Stimulated activated CD4-positive, alpha-beta T cell treated with anti-CD3 and anti-CD28 coated beads, Interleukin-15, amount 100 ng/mL, for 24 hours (primary cell): ENCODE measurements around the gene AKTIP.
"Not testable (repeated sequence)": the region's sequence is repeated elsewhere in the genome, so short reads cannot be mapped to it uniquely, and the experiment has no call there.

Experiments
- DNase-seq: peaks from one replicate; pipeline ENCODE4 v3.0.0-alpha.2; 2020

AKTIP gene

DNA sequence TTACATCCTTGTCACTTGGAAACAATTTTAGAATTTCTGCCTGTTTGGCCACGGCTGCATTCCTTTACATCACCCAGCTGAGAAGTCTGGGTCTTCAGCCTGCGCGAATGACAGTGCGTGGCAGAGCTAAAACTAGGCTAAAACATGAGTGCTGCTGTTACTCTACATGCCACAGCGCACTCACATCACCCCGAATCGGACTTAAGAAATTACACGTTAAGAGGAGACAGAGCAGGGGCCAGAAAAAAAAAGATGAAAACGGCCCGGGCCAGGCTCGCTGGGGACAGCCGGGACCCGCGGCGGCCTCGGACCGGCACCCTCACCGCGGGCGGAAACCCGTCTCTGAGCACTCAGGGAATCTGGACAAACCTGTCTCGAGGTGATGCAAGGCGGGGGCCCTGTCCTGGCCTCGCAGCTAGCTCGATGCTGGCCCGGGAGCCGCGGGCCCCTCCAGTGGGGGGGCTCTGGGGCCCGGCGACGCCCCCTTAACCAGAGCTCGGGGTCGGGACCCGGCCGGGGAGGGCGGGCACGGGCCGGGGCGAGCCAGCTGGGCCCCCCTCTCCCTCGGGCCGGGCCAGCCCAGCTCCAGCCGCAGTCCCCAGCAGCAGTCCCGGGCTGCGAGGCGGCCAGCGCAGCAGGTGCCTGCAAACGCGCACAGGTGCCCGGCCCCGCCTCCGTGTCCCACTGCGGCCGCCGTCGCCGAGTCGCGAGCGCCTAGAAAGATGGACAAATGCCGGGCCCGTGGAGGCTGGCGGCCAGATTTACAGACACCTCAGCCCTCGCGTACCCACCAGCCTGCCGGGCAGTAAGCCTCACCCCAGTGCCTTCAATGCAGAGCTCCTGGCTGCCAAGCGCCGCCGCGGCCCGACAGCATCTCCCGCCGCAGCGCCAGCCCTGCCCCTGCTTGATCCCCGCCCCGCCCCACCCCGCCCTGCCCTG, at the start of gene AKTIP:
Gene AKTIP, minus strand, starts transcription at position 879 of the 939 bp plus-strand sequence. CDS start 2,950 bp downstream, outside the sequence.
- peak; percentile 75 for DNase-seq

DNA sequence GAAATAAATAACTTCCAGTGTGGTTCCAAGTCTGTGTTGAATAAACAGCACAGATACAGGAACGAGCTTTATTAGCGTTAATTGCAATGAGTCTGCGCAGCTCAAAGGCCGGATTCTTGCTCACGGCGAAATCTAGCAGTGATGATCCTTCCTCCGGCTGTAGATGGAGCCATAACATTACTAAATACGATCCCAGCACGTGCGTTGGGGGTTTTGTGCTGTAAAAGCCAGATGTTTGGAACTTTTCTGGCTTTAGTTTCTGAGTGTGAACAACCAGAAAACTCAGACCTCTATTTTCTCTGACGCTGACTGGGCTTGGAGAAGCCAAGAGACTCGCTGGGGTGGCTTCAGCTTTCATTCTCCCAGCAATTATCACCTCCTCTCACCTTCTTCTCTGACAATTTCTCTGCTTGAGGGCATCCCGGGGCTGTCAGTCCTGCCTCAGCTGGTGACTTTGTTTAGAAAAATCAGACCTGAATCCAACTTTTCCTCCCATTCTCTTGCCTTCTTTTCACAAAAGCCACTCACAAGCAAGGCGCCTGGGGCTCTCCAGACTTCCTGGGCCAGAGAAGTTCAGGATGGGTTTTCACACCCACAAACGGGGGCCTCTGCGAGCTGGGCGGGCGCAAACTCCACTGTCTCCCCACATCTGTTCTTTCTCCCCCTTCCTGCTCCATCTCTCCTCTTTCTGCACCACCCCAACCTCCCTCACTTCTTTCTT, 47.1 kb upstream of the AKTIP start:
- DNase-seq, result peak; percentile 66

DNA sequence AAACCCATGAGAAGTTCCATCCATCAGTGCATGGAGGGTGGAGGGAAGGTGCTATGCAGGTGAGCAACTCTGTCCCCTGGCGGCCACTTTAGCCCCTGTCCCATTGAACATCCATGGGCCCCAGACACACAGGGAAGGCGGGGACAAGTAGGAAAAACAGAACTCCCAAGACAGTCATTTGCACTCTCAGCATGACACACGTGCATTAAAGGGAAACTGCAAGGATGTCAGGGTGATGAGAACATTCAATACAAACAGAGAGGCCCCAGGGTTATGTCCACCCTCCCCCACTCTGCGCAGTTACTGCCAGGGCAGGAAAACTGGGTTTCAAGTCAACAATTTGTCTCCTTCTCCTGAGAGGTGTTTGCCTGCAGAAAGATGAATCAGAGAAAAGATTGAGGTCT, 44.0 kb upstream of the AKTIP start:
- no peak for DNase-seq

DNA sequence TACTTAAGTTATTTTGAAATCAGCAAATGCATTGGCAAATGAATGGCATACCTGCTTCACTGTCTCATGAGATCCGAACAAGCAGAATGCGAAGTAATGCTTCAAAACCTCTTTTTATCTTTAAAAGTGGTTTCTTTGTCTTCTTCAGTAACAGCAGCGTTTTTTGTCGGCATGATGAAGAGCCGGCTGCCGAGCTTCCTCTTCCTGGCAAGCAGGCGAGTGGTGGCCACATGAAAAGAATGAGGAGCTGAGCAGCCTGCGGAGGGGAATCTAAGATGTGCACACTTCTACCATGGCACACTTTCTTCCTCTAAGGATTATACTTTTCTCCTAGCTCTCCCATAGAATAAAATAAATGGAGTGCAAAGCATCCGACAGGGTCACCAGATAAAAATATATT, 42.4 kb upstream of the AKTIP start:
- peak; percentile 40 for DNase-seq

DNA sequence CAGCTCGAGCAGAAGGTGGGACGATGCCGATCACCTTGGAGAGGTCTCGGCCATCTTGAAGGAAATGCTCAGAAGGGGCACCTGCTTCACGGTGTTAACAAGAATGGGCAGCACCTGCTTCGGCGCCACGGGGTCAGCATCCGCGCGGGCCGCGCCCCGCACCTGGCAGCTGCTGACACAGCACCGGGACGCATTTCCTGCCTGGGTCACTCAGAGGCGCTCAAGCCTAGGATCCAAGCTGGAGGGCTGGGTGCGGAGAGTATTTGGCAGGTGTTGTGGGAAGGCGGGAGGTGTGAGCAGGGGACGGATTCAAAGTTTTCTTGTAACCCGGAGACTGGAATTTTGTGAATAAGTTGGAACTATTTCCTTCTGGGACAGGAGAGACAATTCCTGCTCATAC, 39.3 kb upstream of the AKTIP start:
- no peak for DNase-seq

DNA sequence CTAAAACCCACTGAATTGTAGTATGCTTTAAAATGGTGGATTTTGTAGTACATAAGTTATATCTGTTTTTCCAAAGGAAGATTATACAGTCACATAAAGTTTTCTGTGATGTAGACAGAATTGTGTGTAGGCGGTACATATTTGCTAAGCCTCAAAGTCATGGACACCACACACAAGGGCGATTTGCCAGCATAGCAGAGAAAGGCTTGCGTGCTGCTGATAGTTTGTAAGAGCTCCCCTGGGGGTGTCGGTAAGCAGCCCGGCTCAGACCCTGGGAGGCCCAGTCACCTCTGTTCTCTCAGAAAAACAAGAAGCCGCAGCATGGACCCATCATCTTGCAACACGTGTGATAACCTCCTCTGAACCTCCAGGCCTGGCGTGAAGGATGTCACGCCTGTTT, 38.3 kb upstream of the AKTIP start:
- no peak for DNase-seq

DNA sequence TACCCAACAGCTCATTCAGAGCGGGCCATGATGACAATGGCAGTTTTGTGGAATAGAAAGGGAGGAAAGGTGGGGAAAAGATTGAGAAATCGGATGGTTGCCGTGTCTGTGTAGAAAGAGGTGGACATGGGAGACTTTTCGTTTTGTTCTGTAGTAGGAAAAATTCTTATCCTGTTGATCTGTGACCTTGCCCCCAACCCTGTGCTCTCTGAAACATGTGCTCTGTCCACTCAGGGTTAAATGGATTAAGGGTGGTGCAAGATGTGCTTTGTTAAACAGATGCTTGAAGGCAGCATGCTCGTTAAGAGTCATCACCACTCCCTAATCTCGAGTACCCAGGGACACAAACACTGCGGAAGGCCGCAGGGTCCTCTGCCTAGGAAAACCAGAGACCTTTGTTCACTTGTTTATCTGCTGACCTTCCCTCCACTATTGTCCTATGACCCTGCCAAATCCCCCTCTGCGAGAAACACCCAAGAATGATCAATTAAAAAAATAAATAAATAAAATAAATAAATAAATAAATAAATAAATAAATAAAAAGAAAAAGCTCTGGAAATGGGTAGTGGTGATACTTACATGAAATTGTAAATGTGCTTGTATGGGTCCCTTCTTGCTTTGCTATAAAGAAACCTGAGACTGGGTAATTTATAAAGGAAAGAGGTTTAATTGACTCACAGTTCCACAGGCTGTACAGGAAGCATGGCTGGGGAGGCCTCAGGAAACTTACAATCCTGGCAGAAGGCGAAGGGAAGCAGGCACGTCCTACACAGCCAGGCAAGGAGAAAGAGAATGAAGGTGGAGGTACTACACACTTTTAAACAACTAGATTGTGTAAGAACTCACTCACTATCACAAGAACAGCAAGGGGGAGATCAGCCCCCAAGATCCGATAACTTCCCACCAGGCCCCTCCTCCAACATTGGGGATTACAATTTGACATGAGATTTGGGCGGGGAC, 37.0 kb upstream of the AKTIP start:
- DNase-seq, result not testable (repeated sequence)

DNA sequence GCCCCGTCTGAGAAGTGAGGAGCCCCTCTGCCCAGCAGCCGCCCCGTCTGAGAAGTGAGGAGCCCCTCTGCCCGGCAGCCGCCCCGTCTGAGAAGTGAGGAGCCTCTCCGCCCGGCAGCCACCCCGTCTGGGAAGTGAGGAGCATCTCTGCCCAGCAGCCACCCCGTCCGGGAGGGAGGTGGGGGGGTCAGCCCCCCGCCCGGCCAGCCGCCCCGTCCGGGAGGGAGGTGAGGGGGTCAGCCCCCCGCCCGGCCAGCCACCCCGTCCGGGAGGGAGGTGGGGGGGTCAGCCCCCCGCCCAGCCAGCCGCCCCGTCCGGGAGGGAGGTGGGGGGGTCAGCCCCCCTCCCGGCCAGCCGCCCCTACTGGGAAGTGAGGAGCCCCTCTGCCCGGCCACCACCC, 36.3 kb upstream of the AKTIP start:
- DNase-seq, result not testable (repeated sequence)

DNA sequence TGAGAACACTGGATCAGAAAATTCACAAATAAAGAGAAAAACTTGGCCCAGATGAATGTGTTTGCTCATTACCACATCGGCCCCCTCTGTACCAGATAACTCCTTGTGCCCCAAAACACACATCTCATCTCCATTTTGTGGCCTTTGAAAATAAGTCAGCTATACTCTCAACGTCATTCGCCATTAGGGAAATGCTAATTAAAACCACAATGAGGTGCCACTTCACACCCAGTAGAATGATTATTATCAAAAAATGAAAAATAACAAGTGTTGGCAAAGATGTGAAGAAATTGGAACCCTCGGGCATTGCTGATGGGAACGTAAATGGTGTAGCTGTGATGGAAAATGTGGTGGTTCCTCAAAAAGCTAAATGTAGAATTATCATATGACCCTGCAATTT, 34.6 kb upstream of the AKTIP start:
- DNase-seq, result no peak

DNA sequence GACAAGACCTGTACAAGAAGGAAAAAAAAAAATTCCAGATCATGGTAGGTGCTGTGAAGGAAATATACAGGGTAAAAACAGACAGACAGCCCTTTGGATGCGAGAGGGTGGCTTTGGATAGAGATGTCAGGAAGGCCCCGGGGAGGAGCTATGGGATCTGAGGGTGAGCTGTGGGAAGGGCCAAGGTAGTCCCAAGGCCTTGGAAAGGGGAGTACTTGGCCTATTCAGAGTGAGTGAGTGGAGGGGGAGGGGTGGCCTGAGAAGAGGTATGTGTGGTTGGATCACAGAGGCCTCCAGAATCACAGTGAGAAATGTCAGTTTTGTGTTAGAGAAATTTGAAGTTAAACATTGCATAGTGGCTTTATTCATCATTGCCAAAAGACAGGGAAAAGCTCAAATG, 31.2 kb upstream of the AKTIP start:
- no peak for DNase-seq

DNA sequence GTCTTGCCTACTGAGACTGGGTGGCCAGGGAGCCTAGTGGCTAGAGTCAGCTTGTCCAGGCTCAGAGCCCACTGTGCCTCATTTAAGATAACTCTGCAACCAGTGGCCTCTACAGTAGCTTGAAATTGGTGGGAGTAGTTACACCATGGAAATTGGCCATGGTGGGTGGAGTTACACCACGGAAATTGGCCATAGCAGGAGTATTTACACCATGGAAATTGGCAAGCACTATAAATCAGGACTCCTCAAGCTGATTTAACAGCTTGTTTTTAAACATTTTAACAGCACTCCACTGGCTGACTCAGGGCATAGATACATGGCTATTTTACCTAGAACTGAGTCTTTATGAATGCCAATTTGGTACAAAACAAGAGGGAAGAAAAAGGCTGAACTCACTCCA, 27.7 kb upstream of the AKTIP start:
- DNase-seq, result no peak

DNA sequence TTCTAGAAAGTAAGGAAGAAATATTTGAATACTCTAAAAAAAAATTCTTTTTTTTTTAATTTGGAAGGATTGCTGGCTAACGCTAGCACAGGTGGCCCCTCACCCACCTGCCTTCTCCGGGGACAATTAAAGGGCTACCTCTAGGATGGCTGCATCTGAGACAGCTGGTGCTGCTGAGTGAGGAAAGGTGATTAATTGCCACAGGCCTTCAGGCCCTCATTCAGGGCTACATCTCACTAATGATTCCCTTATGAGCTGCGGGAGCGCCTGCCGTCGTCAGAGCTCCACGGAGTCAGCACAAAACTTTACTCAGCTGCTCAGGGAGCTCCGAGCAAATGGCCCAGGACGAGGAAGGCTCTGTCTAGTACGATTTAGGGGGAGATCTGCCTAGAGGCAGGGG, 27.0 kb upstream of the AKTIP start:
- no peak for DNase-seq

DNA sequence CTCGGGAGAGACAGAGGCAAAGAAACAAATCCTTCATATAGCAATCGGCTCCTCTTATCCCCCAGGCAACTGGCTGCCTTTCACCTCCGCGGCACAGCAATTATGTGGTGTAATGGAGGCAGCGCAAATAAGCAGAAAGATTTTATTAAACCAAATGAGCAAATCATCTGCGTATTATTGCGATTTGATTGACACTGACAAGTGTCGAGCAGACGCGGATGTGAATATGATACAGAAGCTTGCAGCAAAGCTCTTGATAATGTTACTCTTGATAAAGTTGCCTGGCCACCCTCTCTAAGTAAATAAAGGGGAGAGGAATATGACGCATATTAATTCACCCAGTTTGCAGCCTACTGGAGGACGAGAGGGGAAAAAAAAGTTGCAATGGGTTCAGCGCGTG, 26.5 kb upstream of the AKTIP start:
- DNase-seq, result no peak

DNA sequence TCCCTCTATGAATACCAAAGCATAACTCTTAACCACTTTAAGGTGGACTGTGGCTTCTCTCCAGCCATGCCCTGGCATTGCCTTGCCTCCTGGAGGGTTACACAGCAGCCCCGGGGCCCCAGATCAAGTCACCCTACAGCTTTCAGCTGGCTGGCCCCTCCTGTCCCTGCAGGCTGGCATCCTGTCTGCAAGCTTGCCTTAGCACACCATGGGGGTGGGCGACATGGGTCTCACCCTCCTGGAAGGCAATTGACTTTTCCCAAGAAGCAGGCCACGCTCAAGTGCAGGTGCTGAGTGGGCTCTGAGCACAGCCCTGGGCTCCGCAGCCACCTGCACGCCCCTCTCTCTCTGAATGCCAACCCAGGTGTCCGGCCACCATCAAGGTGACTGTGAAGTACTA, 25.8 kb upstream of the AKTIP start:
- no peak for DNase-seq

DNA sequence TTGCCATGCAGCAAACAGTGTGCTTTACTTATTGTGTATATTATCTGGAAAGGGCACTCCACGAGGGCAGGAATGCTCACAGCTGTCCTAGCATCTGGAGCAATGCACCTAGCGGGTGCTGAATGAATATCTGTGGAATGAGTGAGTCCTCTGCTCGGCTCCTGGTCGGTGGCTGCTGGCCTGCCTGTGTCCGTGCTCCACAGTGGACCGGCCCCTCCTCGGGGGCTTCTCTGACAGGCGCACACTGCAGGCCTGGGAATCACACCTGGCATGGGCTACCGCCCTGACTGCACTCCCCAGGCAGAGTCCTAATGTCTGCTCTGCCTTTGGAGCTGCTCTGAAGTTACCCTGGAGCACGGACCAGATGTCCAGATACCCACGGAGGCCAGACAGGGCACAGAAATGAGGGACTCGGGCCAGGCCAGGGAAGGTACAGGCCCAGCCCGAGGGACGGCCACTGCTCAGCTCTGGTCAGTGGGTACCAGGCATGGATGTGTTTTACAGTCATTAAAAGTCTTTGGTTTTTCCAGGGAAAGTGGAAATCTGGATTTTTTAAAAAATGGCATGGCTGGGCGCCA, 21.1 kb upstream of the AKTIP start:
- DNase-seq, result no peak

DNA sequence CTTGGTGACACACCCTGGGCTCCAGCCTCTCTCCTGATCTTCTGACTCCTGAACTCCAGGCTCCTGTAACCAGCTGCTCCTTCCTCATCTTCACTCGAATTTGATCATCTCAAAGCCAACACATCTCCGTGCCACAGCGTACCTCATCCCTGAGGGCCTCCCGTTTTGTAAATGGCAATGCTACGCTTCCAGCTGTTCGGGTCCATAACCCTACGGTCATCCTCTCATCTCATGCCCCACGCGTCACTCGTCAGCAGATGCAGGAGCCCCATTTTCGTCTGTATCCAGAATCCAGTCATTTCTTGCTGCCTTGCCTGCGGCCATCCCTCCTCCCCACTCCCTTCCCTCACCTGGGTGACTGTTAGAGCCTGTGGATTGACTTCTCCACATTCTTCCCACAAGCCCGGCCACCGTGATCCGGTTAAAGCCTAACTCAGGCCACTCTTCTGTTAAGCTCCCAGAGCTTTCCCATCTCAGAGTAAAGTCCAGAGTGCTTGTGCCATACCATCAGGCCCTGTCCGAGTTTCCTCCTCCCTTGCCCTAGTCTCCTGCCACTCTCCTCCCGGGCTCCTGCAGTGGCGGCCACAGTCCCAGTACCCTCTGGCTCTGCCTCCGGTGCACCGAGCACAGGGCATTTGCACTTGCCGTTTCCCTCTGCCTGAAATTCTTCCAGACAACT, 20.3 kb upstream of the AKTIP start:
- DNase-seq, result no peak

DNA sequence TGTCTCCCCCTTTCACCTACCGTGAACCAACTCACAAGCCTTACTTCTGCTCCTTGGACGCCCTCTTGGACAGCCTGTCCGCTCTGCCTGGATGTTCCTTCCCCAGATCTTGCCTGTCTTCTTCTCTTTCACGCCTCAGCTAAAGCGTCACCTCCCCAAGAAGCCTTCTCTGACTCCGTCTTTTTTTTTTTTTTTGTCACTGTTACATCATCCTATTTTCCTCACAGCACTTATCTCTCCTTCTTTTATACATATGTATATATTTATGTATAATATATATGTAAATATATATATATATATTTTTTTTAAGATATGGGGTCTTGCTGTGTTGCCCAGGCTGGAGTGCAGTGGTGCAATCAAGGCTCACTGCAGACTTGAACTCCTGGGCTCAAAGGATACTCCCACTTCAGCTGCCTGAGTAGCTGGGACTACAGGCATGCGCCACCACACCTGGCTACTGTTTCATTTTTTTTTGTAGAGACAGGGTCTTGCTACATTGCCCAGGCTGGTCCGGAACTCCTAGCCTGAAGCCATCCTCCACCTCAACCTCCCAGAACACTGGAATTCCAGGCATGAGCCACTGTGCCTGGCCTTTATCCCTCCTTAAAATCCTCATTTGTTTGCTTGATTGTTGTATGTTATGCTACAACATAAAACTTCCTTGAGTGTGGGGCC, 16.5 kb upstream of the AKTIP start:
- DNase-seq, result no peak

DNA sequence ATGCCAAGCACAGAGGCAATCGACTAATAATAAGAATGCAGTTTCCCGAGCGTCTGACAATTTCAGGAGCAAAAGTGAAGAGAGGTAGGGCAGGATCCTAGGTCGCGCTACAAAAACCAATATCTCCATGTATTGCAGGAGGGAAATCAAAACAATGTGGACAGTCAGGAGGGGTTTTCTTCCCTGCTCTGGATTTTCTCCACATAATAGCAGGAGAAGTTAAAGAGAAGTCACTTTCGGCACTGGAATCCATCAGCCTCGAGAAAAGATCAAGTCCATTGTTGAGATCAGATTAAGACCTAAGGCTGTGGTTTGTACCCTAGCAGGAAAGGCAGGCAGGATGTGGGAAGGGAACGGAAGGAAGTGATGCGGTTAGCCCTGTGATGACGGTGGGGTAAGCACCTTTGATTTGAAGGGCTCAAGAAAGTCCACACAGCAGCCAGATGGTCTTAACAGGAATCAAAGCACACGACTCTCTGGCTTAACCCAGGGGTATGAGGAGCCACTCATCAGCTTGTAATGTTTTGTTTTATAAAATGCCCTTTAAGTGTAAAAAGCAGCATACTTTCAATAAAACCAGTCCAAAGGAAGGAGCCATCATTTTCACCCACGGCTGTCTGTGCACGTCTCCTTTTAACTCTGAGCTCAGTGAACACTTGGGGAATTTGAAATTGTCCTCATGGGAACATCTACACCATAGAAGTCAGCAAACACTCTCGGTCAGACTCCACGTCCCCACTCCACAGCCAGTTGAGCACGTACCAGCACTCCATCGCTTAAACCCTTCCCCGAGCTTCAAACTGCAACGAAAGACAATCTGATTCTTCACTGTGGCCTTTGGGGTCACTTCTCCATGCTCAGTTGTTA, 15.8 kb upstream of the AKTIP start:
- peak; percentile 79 for DNase-seq

DNA sequence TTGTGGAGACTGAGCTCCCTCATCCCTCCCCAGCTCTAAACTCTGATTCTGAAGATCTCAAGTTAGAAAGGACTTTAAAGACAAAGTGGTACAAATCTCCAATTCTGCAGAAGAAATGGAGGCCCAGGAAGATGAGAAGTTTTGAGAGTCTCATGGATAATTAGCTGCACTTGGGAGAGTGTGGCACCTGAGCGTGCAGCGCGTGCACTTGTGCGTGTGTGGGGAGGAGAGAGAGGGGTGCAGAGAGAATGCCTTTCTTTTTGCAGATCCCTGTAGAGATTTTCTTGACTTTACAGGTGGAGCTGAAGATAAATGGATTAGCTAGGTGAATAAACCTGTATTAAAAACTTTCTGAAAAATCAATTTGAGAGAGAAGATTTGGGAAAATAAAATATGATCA, 14.8 kb upstream of the AKTIP start:
- no peak for DNase-seq

DNA sequence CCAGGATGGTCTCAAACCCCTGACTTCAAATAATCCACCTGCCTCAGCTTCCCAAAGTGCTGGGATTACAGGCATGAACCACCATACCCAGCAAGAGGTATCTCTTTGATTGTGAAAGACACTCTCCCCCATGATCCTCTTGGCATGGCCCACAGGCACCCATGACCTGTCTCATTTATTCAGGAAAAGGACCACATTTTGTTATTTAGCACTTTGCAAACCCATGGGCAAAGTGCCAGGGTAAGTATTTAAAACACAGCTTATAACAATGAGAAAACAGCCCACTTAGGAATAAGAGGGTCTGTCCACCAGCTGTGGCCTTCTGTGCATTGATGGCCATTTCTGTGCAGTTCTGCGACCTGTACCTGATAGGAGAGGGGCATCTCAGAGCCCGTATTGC, 12.8 kb upstream of the AKTIP start:
- no peak for DNase-seq
